ENCODE data around the gene PPFIBP2.

Gene PPFIBP2

GRCh38 chr11:7645206-7645605 is 131.4 kb downstream of the PPFIBP2 start:
- TF ChIP-seq CTCF (IDR thresholded peaks at IDR 0.05; ENCODE audit: low read depth, low read length, missing control alignments), result no peak
- no peak for DNase-seq (ENCODE audit: extremely low read depth, low read depth)
- H3K4me3 ChIP-seq (replicated peaks; ENCODE audit: low read depth, low read length), result no peak overlapping the region

GRCh38 chr11:7646866-7647265 is 133.1 kb downstream of the PPFIBP2 start:
- TF ChIP-seq CTCF (IDR thresholded peaks at IDR 0.05; ENCODE audit: low read depth, low read length, missing control alignments), result no peak
- DNase-seq (ENCODE audit: extremely low read depth, low read depth), result no peak
- no peak overlapping the region for H3K4me3 ChIP-seq (replicated peaks; ENCODE audit: low read depth, low read length)

GRCh38 chr11:7648264-7648663 is 134.5 kb downstream of the PPFIBP2 start:
- no peak for TF ChIP-seq CTCF (IDR thresholded peaks at IDR 0.05; ENCODE audit: low read depth, low read length, missing control alignments)
- DNase-seq (ENCODE audit: extremely low read depth, low read depth), result no peak
- no peak overlapping the region for H3K4me3 ChIP-seq (replicated peaks; ENCODE audit: low read depth, low read length)

GRCh38 chr11:7651140-7651551 is 137.3 kb downstream of the PPFIBP2 start:
- H3K4me3 ChIP-seq (replicated peaks; ENCODE audit: low read depth, low read length), result no peak overlapping the region
- TF ChIP-seq CTCF (IDR thresholded peaks at IDR 0.05; ENCODE audit: low read depth, low read length, missing control alignments), result no peak
- no peak for DNase-seq (ENCODE audit: extremely low read depth, low read depth)

- DNase-seq (ENCODE audit: extremely low read depth, low read depth), result no peak
- H3K4me3 ChIP-seq (replicated peaks; ENCODE audit: low read depth, low read length), result no peak overlapping the region
- TF ChIP-seq CTCF (IDR thresholded peaks at IDR 0.05; ENCODE audit: low read depth, low read length, missing control alignments), result no peak
Measured at GRCh38 chr11:7651700-7652099, 137.9 kb downstream of the PPFIBP2 start.

- no peak for DNase-seq (ENCODE audit: extremely low read depth, low read depth)
- no peak for TF ChIP-seq CTCF (IDR thresholded peaks at IDR 0.05; ENCODE audit: low read depth, low read length, missing control alignments)
- no peak overlapping the region for H3K4me3 ChIP-seq (replicated peaks; ENCODE audit: low read depth, low read length)
Measured at GRCh38 chr11:7654195-7654705, 140.5 kb downstream of the PPFIBP2 start.

Data from HFF-Myc (cell line).